Breast epithelium (tissue), 3 donors: ENCODE results near the gene ZNF384.

Source experiments
- POLR2A ChIP-seq: fragments of 450-650 bp; IDR thresholded peaks from one replicate; pipeline ENCODE4 v1.6.1; 2016; ENCODE audit warnings: antibody characterized with exemption, mild to moderate bottlenecking, moderate library complexity
- POLR2AphosphoS5 ChIP-seq, 3 donors: sonication (generic); formaldehyde crosslinking; IDR thresholded peaks; one replicate each; pipeline ENCODE4 v1.6.1; 2017; ENCODE audit warnings: antibody characterized with exemption in 3 of 3
- TF ChIP-seq, protein P1 (sequence below), 3 donors: fragments of 450-650 bp; IDR thresholded peaks; one replicate each; pipeline ENCODE4 v1.5.1; 2016 to 2017; ENCODE audit warnings: antibody characterized with exemption in 3 of 3, mild to moderate bottlenecking in 3 of 3, moderate library complexity in 3 of 3

DNA sequence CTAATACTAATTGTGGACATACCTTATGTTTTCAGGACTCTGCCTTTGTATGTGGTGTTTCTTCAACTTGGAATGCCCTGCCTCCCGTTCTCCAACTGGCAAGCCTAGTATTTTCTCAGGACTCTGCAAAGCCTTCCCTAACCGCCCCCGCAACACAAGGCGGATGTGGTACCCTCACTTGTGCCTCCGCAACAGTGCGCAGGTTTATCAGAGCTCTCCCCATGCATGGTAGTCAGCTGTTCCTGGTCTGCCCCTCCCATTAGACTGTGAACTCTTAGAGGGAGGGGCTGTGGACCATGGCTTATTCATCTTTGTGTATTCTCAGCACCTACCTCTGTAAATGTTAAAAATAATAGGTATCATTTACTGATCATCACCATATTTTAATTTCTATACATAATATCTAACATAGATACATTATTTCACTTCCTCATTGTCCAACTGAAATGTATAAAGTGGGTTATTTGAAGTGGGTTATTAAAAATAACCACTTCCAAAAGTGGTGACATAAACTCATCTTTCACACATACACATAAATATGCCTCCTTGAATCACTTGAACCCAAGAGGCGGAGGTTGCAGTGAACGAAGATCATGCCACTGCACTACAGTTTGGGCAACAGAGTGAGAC is 62.4 kb downstream of the ZNF384 start:
- no peak for TF ChIP-seq POLR2A
- TF ChIP-seq, protein P1, sequence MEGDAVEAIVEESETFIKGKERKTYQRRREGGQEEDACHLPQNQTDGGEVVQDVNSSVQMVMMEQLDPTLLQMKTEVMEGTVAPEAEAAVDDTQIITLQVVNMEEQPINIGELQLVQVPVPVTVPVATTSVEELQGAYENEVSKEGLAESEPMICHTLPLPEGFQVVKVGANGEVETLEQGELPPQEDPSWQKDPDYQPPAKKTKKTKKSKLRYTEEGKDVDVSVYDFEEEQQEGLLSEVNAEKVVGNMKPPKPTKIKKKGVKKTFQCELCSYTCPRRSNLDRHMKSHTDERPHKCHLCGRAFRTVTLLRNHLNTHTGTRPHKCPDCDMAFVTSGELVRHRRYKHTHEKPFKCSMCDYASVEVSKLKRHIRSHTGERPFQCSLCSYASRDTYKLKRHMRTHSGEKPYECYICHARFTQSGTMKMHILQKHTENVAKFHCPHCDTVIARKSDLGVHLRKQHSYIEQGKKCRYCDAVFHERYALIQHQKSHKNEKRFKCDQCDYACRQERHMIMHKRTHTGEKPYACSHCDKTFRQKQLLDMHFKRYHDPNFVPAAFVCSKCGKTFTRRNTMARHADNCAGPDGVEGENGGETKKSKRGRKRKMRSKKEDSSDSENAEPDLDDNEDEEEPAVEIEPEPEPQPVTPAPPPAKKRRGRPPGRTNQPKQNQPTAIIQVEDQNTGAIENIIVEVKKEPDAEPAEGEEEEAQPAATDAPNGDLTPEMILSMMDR (IDR thresholded peaks at IDR 0.05): no peak
- no peak for TF ChIP-seq POLR2AphosphoS5 (IDR thresholded peaks at IDR 0.05)
